IgD-negative memory B cell (primary cell): Measurements from ENCODE around the gene SKIC2. TPM values are rescaled to one million over a fixed set of nuclear protein-coding genes. Genes with fewer than 3 reads are reported as not detected.

ENCODE experiments used
- polyA plus RNA-seq: library from polyadenylated mRNA; unstranded; fragments of 300-500 nt; fragmentation: Illumina TruSeq; gene quantifications from one replicate; pipeline ENCODE4 v1.2.3, GENCODE V29; 2021

Gene SKIC2
- polyA plus RNA-seq, 1 donor from 2014 or later, result 12.7 TPM

Other genes starting within 250 kb of the SKIC2 start
- gene LY6G6D, start 243.8 kb upstream of the SKIC2 start, polyA plus RNA-seq, result not detected
- gene LY6G6C, start 237.4 kb upstream of the SKIC2 start, polyA plus RNA-seq, result not detected
- gene MPIG6B, start 235.8 kb upstream of the SKIC2 start, polyA plus RNA-seq, result 1.8 TPM
- gene DDAH2, start 229.9 kb upstream of the SKIC2 start, polyA plus RNA-seq, result 119 TPM
- 861 TPM for gene CLIC1, start 222.6 kb upstream of the SKIC2 start, polyA plus RNA-seq
- gene MSH5, start 219.2 kb upstream of the SKIC2 start, polyA plus RNA-seq, result 4.2 TPM
- gene SAPCD1, start 196.5 kb upstream of the SKIC2 start, polyA plus RNA-seq, result not detected
- gene VWA7, start 181.8 kb upstream of the SKIC2 start, polyA plus RNA-seq, result 2.6 TPM
- 83.0 TPM for gene VARS1, start 163.4 kb upstream of the SKIC2 start, polyA plus RNA-seq
- gene LSM2, start 152.2 kb upstream of the SKIC2 start, polyA plus RNA-seq, result 100 TPM
- gene HSPA1L, start 143.9 kb upstream of the SKIC2 start, polyA plus RNA-seq, result 1.2 TPM
- gene HSPA1A, start 143.6 kb upstream of the SKIC2 start, polyA plus RNA-seq, result 49.5 TPM
- 5.7 TPM for gene HSPA1B, start 131.4 kb upstream of the SKIC2 start, polyA plus RNA-seq
- 25.0 TPM for gene NEU1, start 96.4 kb upstream of the SKIC2 start, polyA plus RNA-seq
- not detected for gene SLC44A4, start 80.2 kb upstream of the SKIC2 start, polyA plus RNA-seq
- gene EHMT2, start 61.5 kb upstream of the SKIC2 start, polyA plus RNA-seq, result 49.3 TPM
- not detected for gene ZBTB12, start 57.1 kb upstream of the SKIC2 start, polyA plus RNA-seq
- not detected for gene C2, start 31.5 kb upstream of the SKIC2 start, polyA plus RNA-seq
- not detected for gene CFB, start 13.1 kb upstream of the SKIC2 start, polyA plus RNA-seq
- gene NELFE, start 204 bp upstream of the SKIC2 start, polyA plus RNA-seq, result 51.3 TPM
- gene DXO, start 13.0 kb downstream of the SKIC2 start, polyA plus RNA-seq, result 16.2 TPM
- gene C4A, start 22.9 kb downstream of the SKIC2 start, polyA plus RNA-seq, result 0.23 TPM
- not detected for gene C4B, start 55.6 kb downstream of the SKIC2 start, polyA plus RNA-seq
- not detected for gene CYP21A2, start 79.2 kb downstream of the SKIC2 start, polyA plus RNA-seq
- 0.21 TPM for gene TNXB, start 150.2 kb downstream of the SKIC2 start, polyA plus RNA-seq
- 25.5 TPM for gene ATF6B, start 169.1 kb downstream of the SKIC2 start, polyA plus RNA-seq
- 4.1 TPM for gene FKBPL, start 171.1 kb downstream of the SKIC2 start, polyA plus RNA-seq
- not detected for gene PRRT1, start 192.8 kb downstream of the SKIC2 start, polyA plus RNA-seq
- gene PPT2, start 195.0 kb downstream of the SKIC2 start, polyA plus RNA-seq, result 1.5 TPM
- gene EGFL8, start 205.4 kb downstream of the SKIC2 start, polyA plus RNA-seq, result not detected
- 17.2 TPM for gene AGPAT1, start 216.9 kb downstream of the SKIC2 start, polyA plus RNA-seq
- gene RNF5, start 219.2 kb downstream of the SKIC2 start, polyA plus RNA-seq, result 88.8 TPM
- 0.58 TPM for gene AGER, start 225.1 kb downstream of the SKIC2 start, polyA plus RNA-seq
- 3.3 TPM for gene PBX2, start 231.0 kb downstream of the SKIC2 start, polyA plus RNA-seq
- 156 TPM for gene GPSM3, start 233.5 kb downstream of the SKIC2 start, polyA plus RNA-seq